B cell (primary cell): ENCODE data around the gene SEC62. TPM values are rescaled to one million over a fixed set of nuclear protein-coding genes. Genes with fewer than 3 reads are reported as not detected.
A peak's percentile ranks its signal among the peaks of the same experiment; 100 is the strongest.

Source experiments
- ATAC-seq: fragments of 200-7000 bp; cut with Tn5 transposase; one replicate; pipeline ENCODE4 v1.10.0; 2021; ENCODE audit warnings: low read depth, mild to moderate bottlenecking, moderate number of reproducible peaks, moderate library complexity
- CTCF ChIA-PET: fragments of 350-600 bp; sonication (Branson Sonifier 250); formaldehyde crosslinking; loops from one replicate; lab custom pipeline; 2021; ENCODE audit warnings: antibody characterized with exemption, inconsistent platforms; lab: Charles Lee
- POLR2A ChIA-PET: fragments of 350-600 bp; sonication (Branson Sonifier 250); formaldehyde crosslinking; loops from one replicate; lab custom pipeline; 2021; ENCODE audit warnings: antibody characterized with exemption; lab: Charles Lee
- DNase-seq: peaks from one replicate; pipeline ENCODE4 v3.0.0; 2013
- H2AFZ ChIP-seq: 2 replicates; pipeline ENCODE4 v1.6.1; 2012; ENCODE audit warnings: mild to moderate bottlenecking, low read depth, low read length; ENCODE audit not compliant: insufficient read depth, poor library complexity, severe bottlenecking
- H3K27ac ChIP-seq, 2 donors: 1 replicate in 1 of 2; 2 replicates in 1 of 2; pipeline ENCODE4 v1.5.1; 2012 to 2013; ENCODE audit warnings: low read length in 2 of 2, mild to moderate bottlenecking in 2 of 2, moderate library complexity in 1 of 2
- H3K27me3 ChIP-seq, 4 experiments: fragments of 200-600 bp in 1 of 4; sonication (generic) in 1 of 4; replicated peaks in 1 of 4; 1 replicate in 2 of 4; 2 replicates in 2 of 4; pipeline versions ENCODE4 v1.6.1 to v1.7.0; 2013 to 2016; ENCODE audit warnings: low read length in 3 of 4, mild to moderate bottlenecking in 2 of 4, mixed read lengths in 1 of 4, moderate library complexity in 1 of 4; ENCODE audit not compliant: insufficient read depth in 4 of 4, control insufficient read depth in 3 of 4; ENCODE audit errors: control extremely low read depth in 1 of 4
- H3K36me3 ChIP-seq, 2 experiments: replicated peaks in 1 of 2; 1 replicate in 1 of 2; 2 replicates in 1 of 2; pipeline versions ENCODE4 v1.6.1 to v1.7.1; 2013; ENCODE audit warnings: low read length in 1 of 2; ENCODE audit not compliant: insufficient read depth in 2 of 2, control insufficient read depth in 1 of 2; ENCODE audit errors: control extremely low read depth in 1 of 2, extremely low read depth in 1 of 2
- H3K4me1 ChIP-seq, 2 donors: fragments of 200-600 bp in 1 of 2; sonication (generic) in 1 of 2; 1 replicate in 1 of 2; 2 replicates in 1 of 2; pipeline versions ENCODE4 v1.5.1 to v1.6.1; 2013 to 2017; ENCODE audit warnings: low read length in 2 of 2; ENCODE audit not compliant: control insufficient read depth in 2 of 2, insufficient read depth in 2 of 2
- H3K4me2 ChIP-seq: replicated peaks from 2 replicates; pipeline ENCODE3; 2012; ENCODE audit warnings: mild to moderate bottlenecking, low read depth, low read length; ENCODE audit not compliant: poor library complexity, severe bottlenecking
- H3K4me3 ChIP-seq, 5 experiments: fragments of 200-600 bp in 1 of 5; sonication (generic) in 1 of 5; 1 replicate in 3 of 5; 2 replicates in 2 of 5; pipeline versions ENCODE4 v1.5.1 to v1.7.0; 2011 to 2016; ENCODE audit warnings: low read length in 4 of 5, mild to moderate bottlenecking in 4 of 5, low read depth in 2 of 5, control low read depth in 1 of 5, moderate library complexity in 1 of 5; ENCODE audit not compliant: insufficient read depth in 1 of 5; ENCODE audit errors: control extremely low read depth in 1 of 5, extremely low read depth in 1 of 5
- H3K79me2 ChIP-seq: fragments of 200-600 bp; sonication (generic); one replicate; pipeline ENCODE4 v1.6.0; 2016; ENCODE audit warnings: low read length; ENCODE audit not compliant: control insufficient read depth, insufficient read depth
- H3K9ac ChIP-seq: fragments of 200-600 bp; sonication (generic); 2 replicates; pipeline ENCODE4 v1.6.1; 2017; ENCODE audit warnings: mild to moderate bottlenecking, low read length, moderate library complexity
- H3K9me3 ChIP-seq, 3 donors: one replicate each; pipeline versions ENCODE4 v1.6.1 to v1.7.1; 2013; ENCODE audit warnings: low read length in 2 of 3; ENCODE audit not compliant: control insufficient read depth in 2 of 3, insufficient read depth in 1 of 3; ENCODE audit errors: control extremely low read depth in 1 of 3
- H4K20me1 ChIP-seq: 2 replicates; pipeline ENCODE4 v1.6.0; 2012; ENCODE audit warnings: mild to moderate bottlenecking, low read length; ENCODE audit not compliant: insufficient read depth, control insufficient read depth, poor library complexity, severe bottlenecking
- H3K27ac Mint-ChIP-seq: one replicate; pipeline ENCODE4 v1.8.0; 2021; ENCODE audit warnings: mixed read lengths
- H3K27me3 Mint-ChIP-seq: one replicate; pipeline ENCODE4 v1.8.0; 2021; ENCODE audit warnings: mixed read lengths
- H3K4me1 Mint-ChIP-seq: one replicate; pipeline ENCODE4 v1.8.0; 2021; ENCODE audit warnings: mixed read lengths
- H3K4me3 Mint-ChIP-seq: one replicate; pipeline ENCODE4 v1.8.0; 2021; ENCODE audit warnings: mixed read lengths
- H3K9me3 Mint-ChIP-seq: one replicate; pipeline ENCODE4 v1.8.0; 2022; ENCODE audit warnings: mixed read lengths; ENCODE audit not compliant: insufficient read depth
- CTCF ChIP-seq: fragments of 200-600 bp; IDR thresholded peaks from one replicate; pipeline ENCODE4 v1.8.0; 2022; ENCODE audit warnings: antibody characterized with exemption, mild to moderate bottlenecking
- EZH2 ChIP-seq: IDR thresholded peaks from 2 replicates; pipeline ENCODE4 v1.6.1; 2012; ENCODE audit warnings: borderline replicate concordance, low read depth, mild to moderate bottlenecking, moderate library complexity, low read length; ENCODE audit not compliant: insufficient read depth, poor library complexity, severe bottlenecking
- WGBS: methylation state at CpG from one replicate; pipeline ENCODE4 v1.1.5; 2013; ENCODE audit warnings: missing lambda C conversion rate; ENCODE audit not compliant: insufficient coverage; 5-methylcytosine and 5-hydroxymethylcytosine counted together
- intact Hi-C: fragments of 100-400 bp; cut with micrococcal nuclease; formaldehyde crosslinking; loops from one replicate; pipeline ENCODE4 v1.10.0; 2022
- polyA plus RNA-seq: library from polyadenylated mRNA; depleted of rRNA; stranded (reverse); fragments of >200 nt; gene quantifications from 2 replicates; pipeline ENCODE4 v1.2.3, GENCODE V29; 2012
- total RNA-seq, 2 donors: library from RNA; stranded (reverse); fragments of 120-200 nt in 1 of 2; gene quantifications; 1 replicate in 1 of 2; 2 replicates in 1 of 2; pipeline versions ENCODE4 v1.2.3 to v1.2.4, GENCODE V29; 2013 to 2022

SEC62 gene
- total and polyA plus RNA-seq, 2 donors (not counting 1 experiment from before 2014, with no cell fraction given), result 40.3 to 166 TPM

GRCh38 chr3:169965562-169966427 is 812 bp upstream of the SEC62 start:
- H3K9me3 ChIP-seq, result no peaks in the 10 kb centered on the region
- peaks cover 2 to 7% of the 10 kb centered on the region in 2 experiments for H3K36me3 ChIP-seq
- TF ChIP-seq EZH2 (no peak), CTCF (no peak)
- H3K4me2 ChIP-seq, result peak overlapping the region; percentile 79
- Mint-ChIP-seq H3K4me3 (peak overlapping the region; percentile 90), H3K27me3 (no peaks in the 10 kb centered on the region), H3K27ac (peak overlapping the region; percentile 95), H3K4me1 (peaks cover 77% of the 10 kb centered on the region), H3K9me3 (peaks cover 6% of the 10 kb centered on the region)
- H3K9ac ChIP-seq, result peak overlapping the region; percentile 94
- peaks cover 97% of the 10 kb centered on the region for H3K79me2 ChIP-seq
- H3K4me3 ChIP-seq, result peak overlapping the region; percentile 59 to 88 (median 85)
- peak; percentile 50 for DNase-seq
- peak overlapping the region; percentile 98 to 99 for H3K27ac ChIP-seq
- H2AFZ ChIP-seq, result peak overlapping the region; percentile 90
- intact Hi-C loops, result loop anchor here (1.0 to 5.0 kb wide), 8 partner anchors 11 to 201 kb away; partner anchors contain the start of genes MYNN and TERC
- peaks cover 1% of the 10 kb centered on the region for H4K20me1 ChIP-seq
- CTCF ChIA-PET, result interaction anchor here (0.9 to 8.4 kb wide), 17 partner anchors 9 to 845 kb away, joined by 3 to 181 read pairs (median 5); partner anchors contain the start of genes ACTRT3, LRRC34 and LRRIQ4
- 63% methylated on average over 13 of the region's 21 CpGs for WGBS
- H3K27me3 ChIP-seq, result no peaks in the 10 kb centered on the region
- POLR2A ChIA-PET, result interaction anchor here (0.6 to 5.9 kb wide), 15 partner anchors 10 to 201 kb away, joined by 3 to 95 read pairs (median 7); partner anchors contain the start of genes MYNN and TERC
- peaks cover 38 to 67% of the 10 kb centered on the region in 2 donors for H3K4me1 ChIP-seq
- peak; percentile 25 for ATAC-seq
